ENCODE data around the gene PILRB. TPM values are rescaled to one million over a fixed set of nuclear protein-coding genes. Genes with fewer than 3 reads are reported as not detected.

The PILRB gene
- total RNA-seq, 1 experiment from 2014 or later: 60.2 TPM

DNA sequence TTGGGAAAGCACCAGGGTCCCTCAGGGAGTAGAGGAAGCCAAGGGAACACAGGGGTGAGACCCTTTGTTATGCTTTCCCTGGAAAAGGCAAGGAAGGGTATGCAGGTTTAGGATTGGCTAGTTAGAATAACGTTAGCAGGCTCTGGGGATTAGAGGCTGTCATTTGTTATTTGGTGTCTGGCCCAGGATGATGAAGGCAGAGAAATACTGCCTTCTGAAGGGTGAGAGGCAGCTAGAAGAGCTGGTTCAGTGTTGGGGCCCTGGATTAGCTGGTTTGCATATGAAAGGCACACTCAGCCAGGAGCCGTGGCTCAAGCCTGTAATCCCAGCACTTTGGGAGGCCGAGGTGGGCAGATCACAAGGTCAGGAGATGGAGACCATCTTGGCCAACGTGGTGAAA lies 12.4 kb downstream of the PILRB start:
- Histone ChIP-seq H3K4me2 (ENCODE audit: low read length) (no peak overlapping the region), H3K4me1 (ENCODE audit: control insufficient read depth in 1 of 2, insufficient read depth in 2 of 2, low read length in 2 of 2) (no peaks in the 10 kb centered on the region), H4K20me1 (ENCODE audit: insufficient read depth) (no peaks in the 10 kb centered on the region), H3K4me3 (replicated peaks in 1 of 2; ENCODE audit: low read depth in 1 of 2, low read length in 2 of 2) (no peak overlapping the region), H3K36me3 (ENCODE audit: control insufficient read depth in 1 of 2, insufficient read depth in 2 of 2, low read length in 2 of 2) (0 out of 4 replicates have a peak, but pooled peaks cover 0 to 2% of the 10 kb centered on the region in 2 experiments), H3K79me2 (ENCODE audit: insufficient read depth, low read length) (no peaks in the 10 kb centered on the region), H2AFZ (ENCODE audit: low read depth, low read length, poor library complexity, severe bottlenecking) (no peak overlapping the region), H3K9me2 (ENCODE audit: insufficient read depth) (no peaks in the 10 kb centered on the region), H3K27me3 (ENCODE audit: insufficient read depth, low read length) (no peaks in the 10 kb centered on the region), H3K9ac (ENCODE audit: low read length) (no peak overlapping the region), H3K27ac (ENCODE audit: low read depth, low read length) (no peak overlapping the region), H3K9me3 (ENCODE audit: control insufficient read depth in 1 of 2, insufficient read depth in 1 of 2, low read depth in 1 of 2, low read length in 2 of 2) (no peaks in the 10 kb centered on the region)
- DNase-seq (ENCODE audit: low read depth, low spot score) (no peak), ATAC-seq (no peak)
- ChIA-PET POLR2A (no interaction called here), RAD21 (ENCODE audit: low non-redundant PET in 1 of 2, low total read pairs in 2 of 2, uncharacterized antibody in 2 of 2, unreplicated experiment in 2 of 2) (no interaction called here), CTCF (no interaction called here)
- TF ChIP-seq YY1 (IDR thresholded peaks at IDR 0.05; ENCODE audit: extremely low read depth, insufficient replicate concordance, low read depth, low read length) (no peak), FOSL1 (IDR thresholded peaks at IDR 0.05; ENCODE audit: low read depth) (no peak), SIN3A (IDR thresholded peaks at IDR 0.05; ENCODE audit: low read depth) (no peak), TCF7L2 (IDR thresholded peaks at IDR 0.05; ENCODE audit: borderline replicate concordance, extremely low read depth, insufficient read depth, insufficient read length) (no peak), CBX3 (IDR thresholded peaks at IDR 0.05; ENCODE audit: low read depth) (no peak), POLR2AphosphoS5 (IDR thresholded peaks at IDR 0.05; ENCODE audit: low read depth, low read length) (no peak), EZH2phosphoT487 (IDR thresholded peaks at IDR 0.05; ENCODE audit: borderline replicate concordance) (no peak), JUND (IDR thresholded peaks at IDR 0.05) (no peak), POLR2A (IDR thresholded peaks at IDR 0.05; ENCODE audit: borderline replicate concordance, extremely low read depth, insufficient read depth, insufficient read length) (no peak), EGR1 (IDR thresholded peaks at IDR 0.05; ENCODE audit: low read depth) (no peak), RAD21 (IDR thresholded peaks at IDR 0.05; ENCODE audit: low read depth) (no peak), SP1 (IDR thresholded peaks at IDR 0.05; ENCODE audit: low read depth) (no peak), SRF (IDR thresholded peaks at IDR 0.05; ENCODE audit: low read depth) (no peak), ZFX (IDR thresholded peaks at IDR 0.05) (no peak), CEBPB (IDR thresholded peaks at IDR 0.05; ENCODE audit: low read depth) (no peak)
- TF ChIP-seq, protein P1, sequence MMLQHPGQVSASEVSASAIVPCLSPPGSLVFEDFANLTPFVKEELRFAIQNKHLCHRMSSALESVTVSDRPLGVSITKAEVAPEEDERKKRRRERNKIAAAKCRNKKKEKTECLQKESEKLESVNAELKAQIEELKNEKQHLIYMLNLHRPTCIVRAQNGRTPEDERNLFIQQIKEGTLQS (IDR thresholded peaks at IDR 0.05): no peak
- TF ChIP-seq, protein P2, sequence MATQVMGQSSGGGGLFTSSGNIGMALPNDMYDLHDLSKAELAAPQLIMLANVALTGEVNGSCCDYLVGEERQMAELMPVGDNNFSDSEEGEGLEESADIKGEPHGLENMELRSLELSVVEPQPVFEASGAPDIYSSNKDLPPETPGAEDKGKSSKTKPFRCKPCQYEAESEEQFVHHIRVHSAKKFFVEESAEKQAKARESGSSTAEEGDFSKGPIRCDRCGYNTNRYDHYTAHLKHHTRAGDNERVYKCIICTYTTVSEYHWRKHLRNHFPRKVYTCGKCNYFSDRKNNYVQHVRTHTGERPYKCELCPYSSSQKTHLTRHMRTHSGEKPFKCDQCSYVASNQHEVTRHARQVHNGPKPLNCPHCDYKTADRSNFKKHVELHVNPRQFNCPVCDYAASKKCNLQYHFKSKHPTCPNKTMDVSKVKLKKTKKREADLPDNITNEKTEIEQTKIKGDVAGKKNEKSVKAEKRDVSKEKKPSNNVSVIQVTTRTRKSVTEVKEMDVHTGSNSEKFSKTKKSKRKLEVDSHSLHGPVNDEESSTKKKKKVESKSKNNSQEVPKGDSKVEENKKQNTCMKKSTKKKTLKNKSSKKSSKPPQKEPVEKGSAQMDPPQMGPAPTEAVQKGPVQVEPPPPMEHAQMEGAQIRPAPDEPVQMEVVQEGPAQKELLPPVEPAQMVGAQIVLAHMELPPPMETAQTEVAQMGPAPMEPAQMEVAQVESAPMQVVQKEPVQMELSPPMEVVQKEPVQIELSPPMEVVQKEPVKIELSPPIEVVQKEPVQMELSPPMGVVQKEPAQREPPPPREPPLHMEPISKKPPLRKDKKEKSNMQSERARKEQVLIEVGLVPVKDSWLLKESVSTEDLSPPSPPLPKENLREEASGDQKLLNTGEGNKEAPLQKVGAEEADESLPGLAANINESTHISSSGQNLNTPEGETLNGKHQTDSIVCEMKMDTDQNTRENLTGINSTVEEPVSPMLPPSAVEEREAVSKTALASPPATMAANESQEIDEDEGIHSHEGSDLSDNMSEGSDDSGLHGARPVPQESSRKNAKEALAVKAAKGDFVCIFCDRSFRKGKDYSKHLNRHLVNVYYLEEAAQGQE (IDR thresholded peaks at IDR 0.05; ENCODE audit: low read depth): no peak
- TF ChIP-seq, protein P3, sequence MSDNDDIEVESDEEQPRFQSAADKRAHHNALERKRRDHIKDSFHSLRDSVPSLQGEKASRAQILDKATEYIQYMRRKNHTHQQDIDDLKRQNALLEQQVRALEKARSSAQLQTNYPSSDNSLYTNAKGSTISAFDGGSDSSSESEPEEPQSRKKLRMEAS (IDR thresholded peaks at IDR 0.05): no peak
- TF ChIP-seq, protein P4, sequence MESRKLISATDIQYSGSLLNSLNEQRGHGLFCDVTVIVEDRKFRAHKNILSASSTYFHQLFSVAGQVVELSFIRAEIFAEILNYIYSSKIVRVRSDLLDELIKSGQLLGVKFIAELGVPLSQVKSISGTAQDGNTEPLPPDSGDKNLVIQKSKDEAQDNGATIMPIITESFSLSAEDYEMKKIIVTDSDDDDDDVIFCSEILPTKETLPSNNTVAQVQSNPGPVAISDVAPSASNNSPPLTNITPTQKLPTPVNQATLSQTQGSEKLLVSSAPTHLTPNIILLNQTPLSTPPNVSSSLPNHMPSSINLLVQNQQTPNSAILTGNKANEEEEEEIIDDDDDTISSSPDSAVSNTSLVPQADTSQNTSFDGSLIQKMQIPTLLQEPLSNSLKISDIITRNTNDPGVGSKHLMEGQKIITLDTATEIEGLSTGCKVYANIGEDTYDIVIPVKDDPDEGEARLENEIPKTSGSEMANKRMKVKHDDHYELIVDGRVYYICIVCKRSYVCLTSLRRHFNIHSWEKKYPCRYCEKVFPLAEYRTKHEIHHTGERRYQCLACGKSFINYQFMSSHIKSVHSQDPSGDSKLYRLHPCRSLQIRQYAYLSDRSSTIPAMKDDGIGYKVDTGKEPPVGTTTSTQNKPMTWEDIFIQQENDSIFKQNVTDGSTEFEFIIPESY (IDR thresholded peaks at IDR 0.05; ENCODE audit: extremely low read depth, insufficient replicate concordance, low read length): no peak
- TF ChIP-seq, protein P5, sequence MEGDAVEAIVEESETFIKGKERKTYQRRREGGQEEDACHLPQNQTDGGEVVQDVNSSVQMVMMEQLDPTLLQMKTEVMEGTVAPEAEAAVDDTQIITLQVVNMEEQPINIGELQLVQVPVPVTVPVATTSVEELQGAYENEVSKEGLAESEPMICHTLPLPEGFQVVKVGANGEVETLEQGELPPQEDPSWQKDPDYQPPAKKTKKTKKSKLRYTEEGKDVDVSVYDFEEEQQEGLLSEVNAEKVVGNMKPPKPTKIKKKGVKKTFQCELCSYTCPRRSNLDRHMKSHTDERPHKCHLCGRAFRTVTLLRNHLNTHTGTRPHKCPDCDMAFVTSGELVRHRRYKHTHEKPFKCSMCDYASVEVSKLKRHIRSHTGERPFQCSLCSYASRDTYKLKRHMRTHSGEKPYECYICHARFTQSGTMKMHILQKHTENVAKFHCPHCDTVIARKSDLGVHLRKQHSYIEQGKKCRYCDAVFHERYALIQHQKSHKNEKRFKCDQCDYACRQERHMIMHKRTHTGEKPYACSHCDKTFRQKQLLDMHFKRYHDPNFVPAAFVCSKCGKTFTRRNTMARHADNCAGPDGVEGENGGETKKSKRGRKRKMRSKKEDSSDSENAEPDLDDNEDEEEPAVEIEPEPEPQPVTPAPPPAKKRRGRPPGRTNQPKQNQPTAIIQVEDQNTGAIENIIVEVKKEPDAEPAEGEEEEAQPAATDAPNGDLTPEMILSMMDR (IDR thresholded peaks at IDR 0.05 in 2 of 3, conservative IDR thresholded peaks at IDR 0.05 in 1 of 3; ENCODE audit: borderline replicate concordance in 1 of 3, insufficient read depth in 1 of 3, low read depth in 2 of 3, low read length in 2 of 3): no peak
- intact Hi-C loops (cut with micrococcal nuclease): no loop called here
- no TSS peak for BruUV-seq (replicated peaks)
